Stomach (tissue), 9 donors: ENCODE results near the gene SIGLEC12. TPM values are rescaled to one million over a fixed set of nuclear protein-coding genes. Genes with fewer than 3 reads are reported as not detected.

Experiments used
- DNase-seq, 2 donors: peaks; one replicate each; pipeline versions ENCODE4 v3.0.0 to v3.0.0-alpha.2; 2013 to 2019
- H3K27ac ChIP-seq, 5 donors: fragments of 200-600 bp in 4 of 5; sonication (generic) in 4 of 5; one replicate each; pipeline ENCODE4 v1.5.1; 2013 to 2019; ENCODE audit warnings: mild to moderate bottlenecking in 1 of 5, moderate library complexity in 1 of 5
- H3K27me3 ChIP-seq, 3 donors: fragments of 200-600 bp; sonication (generic); one replicate each; pipeline ENCODE4 v1.5.1; 2017 to 2019; ENCODE audit warnings: mixed run types in 1 of 3
- H3K36me3 ChIP-seq, 4 donors: fragments of 200-600 bp; sonication (generic); 1 replicate in 3 of 4; 2 replicates in 1 of 4; pipeline ENCODE4 v1.5.1; 2016 to 2019
- H3K4me1 ChIP-seq, 4 donors: fragments of 200-600 bp; sonication (generic); one replicate each; pipeline ENCODE4 v1.5.1; 2016 to 2019
- H3K4me3 ChIP-seq, 4 donors: fragments of 200-600 bp; sonication (generic) in 3 of 4; one replicate each; pipeline ENCODE4 v1.5.1; 2016 to 2019; ENCODE audit warnings: mild to moderate bottlenecking in 1 of 4
- H3K9me3 ChIP-seq, 4 donors: fragments of 200-600 bp; sonication (generic); one replicate each; pipeline ENCODE4 v1.5.1; 2016 to 2019
- EP300 ChIP-seq: sonication (generic); formaldehyde crosslinking; IDR thresholded peaks from one replicate; pipeline ENCODE4 v1.6.1; 2017; ENCODE audit warnings: antibody characterized with exemption
- POLR2A ChIP-seq, 4 donors: fragments of 450-650 bp; IDR thresholded peaks; one replicate each; pipeline ENCODE4 v1.6.1; 2016; ENCODE audit warnings: antibody characterized with exemption in 4 of 4, control low read depth in 2 of 4, mild to moderate bottlenecking in 1 of 4, moderate library complexity in 1 of 4
- POLR2AphosphoS5 ChIP-seq, 3 donors: sonication (generic); formaldehyde crosslinking; IDR thresholded peaks; one replicate each; pipeline ENCODE4 v1.6.1; 2016; ENCODE audit warnings: antibody characterized with exemption in 3 of 3
- WGBS, 5 donors: extraction: QIAGEN DNeasy Blood & Tissue Kit in 3 of 5; methylation state at CpG; one replicate each; pipeline versions ENCODE4 v1.1.5 to v1.1.7; 2013 to 2018; 5-methylcytosine and 5-hydroxymethylcytosine counted together
- intact Hi-C: fragments of 100-400 bp; cut with DNase I; formaldehyde crosslinking; loops from one replicate; pipeline ENCODE4 v1.15.1; 2023; ENCODE audit warnings: low total_unique reads
- polyA plus RNA-seq, 3 donors: library from polyadenylated mRNA; stranded (reverse); fragments of 200-250 nt; gene quantifications; one replicate each; pipeline ENCODE4 v1.2.3, GENCODE V29; 2013
- total RNA-seq, 5 donors: library from RNA; depleted of rRNA; stranded (reverse); fragments of >200 nt; gene quantifications; one replicate each; pipeline versions ENCODE4 v1.1.0 to v1.2.3, GENCODE V29; 2014 to 2016
- TF ChIP-seq, protein P1 (sequence below), 7 experiments: fragments of 450-650 bp in 4 of 7; fragments of 200-600 bp in 3 of 7; sonication (generic) in 3 of 7; IDR thresholded peaks; one replicate each; pipeline ENCODE4 v1.5.1; 2016 to 2019; ENCODE audit warnings: antibody characterized with exemption in 7 of 7, control low read depth in 2 of 7, mild to moderate bottlenecking in 1 of 7
- donor health status: healthy with polysubstance abuse.
- donor health status: Bipolar disorder and iron deficiency.
- donor health status: healthy.

The SIGLEC12 gene
- total and polyA plus RNA-seq, 8 donors = 0.10 to 1.2 (median 0.37) TPM; not detected in 5

DNA sequence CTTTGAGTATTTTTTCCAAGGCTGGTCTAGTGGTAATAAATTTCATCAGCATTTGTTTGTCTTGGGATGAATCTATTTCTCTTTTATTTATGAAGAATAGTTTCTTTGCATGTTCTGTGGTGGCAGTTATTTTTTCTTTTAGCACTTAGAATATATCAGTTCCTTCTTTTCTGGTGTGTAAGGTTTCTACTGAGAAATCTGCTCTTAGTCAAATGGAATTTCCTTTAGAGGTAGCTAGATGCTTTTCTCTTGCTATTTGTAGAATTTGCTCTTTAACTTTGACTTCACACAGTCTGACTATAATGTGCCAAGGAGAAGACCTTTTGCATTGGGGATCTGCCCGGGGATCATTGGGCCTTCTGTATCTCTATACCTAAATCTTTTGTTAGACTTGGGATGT, 33.9 kb upstream of the SIGLEC12 start:
- Histone ChIP-seq H3K27ac (no peak overlapping the region), H3K27me3 (peaks cover 0 to 54% (median 23%) of the 10 kb centered on the region in 3 donors), H3K4me1 (no peaks in the 10 kb centered on the region), H3K4me3 (no peak overlapping the region), H3K36me3 (no peaks in the 10 kb centered on the region), H3K9me3 (peaks cover 0 to 13% (median 0%) of the 10 kb centered on the region in 4 donors)
- WGBS, 5 donors = 78 to 88% (median 83%) methylated on average over 1 of the region's 1 CpG
- DNase-seq = no peak
- TF ChIP-seq POLR2A (IDR thresholded peaks at IDR 0.05) = no peak
- TF ChIP-seq POLR2AphosphoS5 (IDR thresholded peaks at IDR 0.05) = no peak
- TF ChIP-seq, protein P1, sequence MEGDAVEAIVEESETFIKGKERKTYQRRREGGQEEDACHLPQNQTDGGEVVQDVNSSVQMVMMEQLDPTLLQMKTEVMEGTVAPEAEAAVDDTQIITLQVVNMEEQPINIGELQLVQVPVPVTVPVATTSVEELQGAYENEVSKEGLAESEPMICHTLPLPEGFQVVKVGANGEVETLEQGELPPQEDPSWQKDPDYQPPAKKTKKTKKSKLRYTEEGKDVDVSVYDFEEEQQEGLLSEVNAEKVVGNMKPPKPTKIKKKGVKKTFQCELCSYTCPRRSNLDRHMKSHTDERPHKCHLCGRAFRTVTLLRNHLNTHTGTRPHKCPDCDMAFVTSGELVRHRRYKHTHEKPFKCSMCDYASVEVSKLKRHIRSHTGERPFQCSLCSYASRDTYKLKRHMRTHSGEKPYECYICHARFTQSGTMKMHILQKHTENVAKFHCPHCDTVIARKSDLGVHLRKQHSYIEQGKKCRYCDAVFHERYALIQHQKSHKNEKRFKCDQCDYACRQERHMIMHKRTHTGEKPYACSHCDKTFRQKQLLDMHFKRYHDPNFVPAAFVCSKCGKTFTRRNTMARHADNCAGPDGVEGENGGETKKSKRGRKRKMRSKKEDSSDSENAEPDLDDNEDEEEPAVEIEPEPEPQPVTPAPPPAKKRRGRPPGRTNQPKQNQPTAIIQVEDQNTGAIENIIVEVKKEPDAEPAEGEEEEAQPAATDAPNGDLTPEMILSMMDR (IDR thresholded peaks at IDR 0.05) = no peak
- TF ChIP-seq EP300 = no peak
- intact Hi-C loops = no loop called here

- Histone ChIP-seq H3K4me1 (no peaks in the 10 kb centered on the region), H3K4me3 (peak within 1 kb of the TSS in 1 of 4 donors; percentile 11), H3K27ac (no peak within 1 kb of the TSS), H3K27me3 (peaks cover 0 to 51% (median 18%) of the 10 kb centered on the region in 3 donors), H3K9me3 (peaks cover 0 to 13% (median 0%) of the 10 kb centered on the region in 4 donors), H3K36me3 (no peaks in the 10 kb centered on the region)
- no peak for TF ChIP-seq POLR2A (IDR thresholded peaks at IDR 0.05)
- WGBS, 5 donors = 22 to 34% (median 30%) methylated on average over 17 to 25 of the region's 25 CpGs
- DNase-seq = peak; percentile 37 to 59
- intact Hi-C loops = no loop called here
Measured at GRCh38 chr19:51531349-51532315, 30.0 kb upstream of the SIGLEC12 start, which contains the start of gene SIGLEC6. Gene SIGLEC6 (minus strand): TSS chr19:51531670. CDS start chr19:51531648, 22 bp downstream.

DNA sequence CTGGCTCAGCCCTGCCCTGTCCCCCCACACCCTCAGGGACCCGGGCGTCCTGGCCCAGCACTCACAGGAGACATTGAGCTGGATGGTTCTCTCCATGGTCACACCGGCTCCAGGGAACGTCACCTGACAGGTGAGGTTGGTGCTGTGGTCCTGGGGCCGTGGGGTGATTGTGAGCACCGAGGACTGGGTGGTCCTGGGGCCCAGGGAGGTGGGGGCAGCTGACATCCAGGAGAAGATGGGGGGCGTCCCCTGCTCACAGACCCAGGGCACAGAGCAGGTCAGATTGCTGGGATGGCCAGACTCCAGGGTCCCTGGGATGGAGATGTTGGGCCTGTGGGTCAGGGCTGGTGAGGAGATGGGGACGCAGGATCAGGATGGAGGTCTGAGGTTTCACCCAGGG, 29.0 kb upstream of the SIGLEC12 start:
- H3K9me3 ChIP-seq = peaks cover 0 to 7% (median 0%) of the 10 kb centered on the region in 4 donors
- H3K27ac ChIP-seq = no peak overlapping the region
- DNase-seq = no peak
- no peaks in the 10 kb centered on the region for H3K36me3 ChIP-seq
- intact Hi-C loops = no loop called here
- H3K4me1 ChIP-seq = no peaks in the 10 kb centered on the region
- no peak for TF ChIP-seq POLR2A (IDR thresholded peaks at IDR 0.05)
- TF ChIP-seq EP300 = no peak
- TF ChIP-seq, protein P1 (IDR thresholded peaks at IDR 0.05) = no peak
- no peak for TF ChIP-seq POLR2AphosphoS5 (IDR thresholded peaks at IDR 0.05)
- WGBS, 5 donors = 77 to 87% (median 82%) methylated on average over 8 of the region's 8 CpGs
- H3K27me3 ChIP-seq = peaks cover 0 to 55% (median 21%) of the 10 kb centered on the region in 3 donors
- H3K4me3 ChIP-seq = no peak overlapping the region

- peaks cover 0 to 61% (median 27%) of the 10 kb centered on the region in 3 donors for H3K27me3 ChIP-seq
- intact Hi-C loops = no loop called here
- WGBS, 5 donors = 57 to 82% (median 69%) methylated on average over 1 to 2 of the region's 2 CpGs
- H3K4me1 ChIP-seq = no peaks in the 10 kb centered on the region
- DNase-seq = no peak
- H3K36me3 ChIP-seq = no peaks in the 10 kb centered on the region
- no peak overlapping the region for H3K4me3 ChIP-seq
- no peak overlapping the region for H3K27ac ChIP-seq
- no peaks in the 10 kb centered on the region for H3K9me3 ChIP-seq
- TF ChIP-seq POLR2A (IDR thresholded peaks at IDR 0.05) (no peak), POLR2AphosphoS5 (IDR thresholded peaks at IDR 0.05) (no peak), EP300 (no peak)
- TF ChIP-seq, protein P1 (IDR thresholded peaks at IDR 0.05) = no peak
Measured at GRCh38 chr19:51529301-51529700, 27.7 kb upstream of the SIGLEC12 start.
